ENCODE results near the gene VPS13D.
"Not testable (repeated sequence)": the region's sequence is repeated elsewhere in the genome, so short reads cannot be mapped to it uniquely, and the experiment has no call there.

VPS13D gene

GRCh38 chr1:12462586-12462985 lies 232.8 kb downstream of the VPS13D start:
- no peak for DNase-seq (ENCODE audit: low read depth in 1 of 2, low spot score in 1 of 2)

DNA sequence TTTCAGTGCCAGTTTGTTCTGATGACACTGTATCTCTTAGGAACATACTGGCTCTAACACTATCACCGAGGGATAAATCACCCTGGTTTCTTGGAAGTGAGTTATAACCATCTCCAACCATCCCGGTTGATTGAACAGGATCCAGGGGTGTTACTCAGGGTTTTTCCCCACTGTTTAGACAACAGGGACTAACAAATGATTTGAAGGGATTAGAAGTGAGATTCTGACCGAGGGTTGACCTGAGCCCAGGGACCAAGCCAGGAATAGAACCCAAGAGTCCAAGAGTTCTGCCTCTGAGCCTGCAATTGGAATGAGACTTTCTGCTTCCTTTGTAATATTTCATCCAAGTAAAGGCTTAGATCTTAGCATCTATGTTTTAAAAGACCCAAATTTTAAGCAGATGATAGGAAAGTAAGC lies 234.2 kb downstream of the VPS13D start:
- DNase-seq (ENCODE audit: low read depth in 1 of 2, low spot score in 1 of 2): no peak

GRCh38 chr1:12464598-12465056 lies 234.8 kb downstream of the VPS13D start:
- DNase-seq (ENCODE audit: low read depth in 1 of 2, low spot score in 1 of 2): no peak

GRCh38 chr1:12465126-12465525 lies 235.3 kb downstream of the VPS13D start:
- DNase-seq (ENCODE audit: low read depth in 1 of 2, low spot score in 1 of 2): no peak

GRCh38 chr1:12466816-12467215 lies 237.0 kb downstream of the VPS13D start:
- DNase-seq (ENCODE audit: low read depth in 1 of 2, low spot score in 1 of 2): no peak

DNA sequence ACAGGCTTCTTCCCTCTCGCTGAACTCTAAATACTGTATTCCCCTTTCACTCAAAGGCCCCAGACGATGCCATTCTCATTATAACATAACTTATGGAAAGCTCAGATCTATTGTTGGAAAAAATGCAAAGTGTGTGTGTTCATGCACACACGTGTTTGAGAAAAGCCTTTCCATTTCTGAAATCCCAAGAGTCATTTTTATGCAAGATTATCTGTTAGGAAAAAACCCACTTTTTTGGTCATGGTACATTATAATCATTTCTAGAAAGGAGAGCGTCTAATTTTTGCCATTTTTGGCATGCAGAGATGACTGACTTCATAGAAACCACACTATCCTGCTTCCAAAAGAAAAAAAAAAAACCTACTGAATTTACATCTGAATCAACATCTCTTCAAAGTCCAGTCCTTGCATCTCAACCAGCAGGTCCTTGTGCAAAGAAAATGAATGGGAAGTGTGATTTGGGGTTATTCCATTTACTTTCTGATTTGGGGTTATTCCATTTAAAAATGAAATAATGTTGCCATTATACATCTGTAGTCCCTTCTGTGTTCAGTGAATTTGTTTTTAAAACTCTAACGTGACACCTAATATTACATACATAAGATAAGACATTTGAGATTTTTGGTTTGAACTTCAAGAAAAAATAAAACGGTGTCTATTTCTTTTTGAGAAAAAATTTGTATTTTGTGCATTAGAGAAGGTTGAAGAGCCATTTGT lies 237.9 kb downstream of the VPS13D start:
- DNase-seq (ENCODE audit: low read depth in 1 of 2, low spot score in 1 of 2): no peak

DNA sequence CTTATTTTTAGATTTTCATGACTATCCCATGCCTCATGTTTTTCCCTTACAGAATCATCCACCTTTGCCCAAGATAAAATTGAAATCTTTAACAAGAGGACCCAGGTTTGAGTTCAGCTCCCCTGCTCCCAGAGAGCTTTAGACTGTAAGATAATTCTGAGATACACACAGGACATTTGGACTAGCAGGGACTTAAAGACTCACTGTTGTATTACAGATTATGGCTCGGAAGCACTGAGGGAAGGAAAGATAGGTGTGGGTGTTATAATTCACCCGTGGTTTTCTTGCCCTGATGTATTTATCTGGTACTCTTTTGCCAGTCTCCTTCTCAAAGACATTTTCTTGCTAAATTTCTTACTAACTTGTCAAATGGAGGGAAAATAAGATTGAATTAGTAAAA lies 238.5 kb downstream of the VPS13D start:
- DNase-seq (ENCODE audit: low read depth in 1 of 2, low spot score in 1 of 2): no peak

DNA sequence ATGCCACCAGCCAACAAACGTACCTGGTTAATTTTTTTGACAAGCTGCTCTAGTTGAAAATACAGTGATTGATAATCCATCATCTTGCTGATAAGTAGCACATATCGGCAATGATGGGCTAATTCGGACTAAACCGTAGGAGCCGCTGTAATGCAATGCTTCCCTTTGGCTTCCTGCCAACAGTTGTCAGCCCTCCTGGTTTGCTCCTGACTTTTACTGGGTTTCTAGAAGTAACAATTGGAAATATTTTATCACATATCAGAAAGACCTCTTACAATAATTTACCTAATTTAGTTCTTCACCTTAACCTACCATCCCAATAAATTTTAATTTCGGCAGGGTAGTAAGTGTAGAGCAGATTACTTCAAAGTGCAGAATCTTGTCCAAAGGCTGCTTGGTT lies 239.7 kb downstream of the VPS13D start:
- DNase-seq (ENCODE audit: low read depth in 1 of 2, low spot score in 1 of 2): no peak

DNA sequence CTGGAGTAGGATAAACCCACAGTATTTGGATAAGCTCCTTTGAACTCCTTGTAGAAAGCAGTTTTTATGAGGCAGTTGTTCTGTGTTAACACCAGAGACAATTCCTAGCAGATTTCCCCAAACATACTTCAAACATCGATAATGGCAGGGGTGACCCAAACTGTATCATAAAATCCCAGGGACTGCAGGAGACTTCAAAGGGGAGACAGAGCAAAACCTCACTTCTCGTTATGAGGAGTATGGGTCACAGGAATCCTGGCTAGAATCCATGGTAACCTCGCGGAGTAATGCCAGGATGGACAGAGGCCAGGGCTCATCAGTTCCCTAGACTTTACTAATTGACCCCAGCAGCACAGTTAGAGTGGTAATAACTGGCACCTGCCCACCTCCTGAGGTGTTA lies 240.2 kb downstream of the VPS13D start:
- no peak for DNase-seq (ENCODE audit: low read depth in 1 of 2, low spot score in 1 of 2)

GRCh38 chr1:12470916-12471315 lies 241.1 kb downstream of the VPS13D start:
- DNase-seq (ENCODE audit: low read depth in 1 of 2, low spot score in 1 of 2): not testable (repeated sequence)

DNA sequence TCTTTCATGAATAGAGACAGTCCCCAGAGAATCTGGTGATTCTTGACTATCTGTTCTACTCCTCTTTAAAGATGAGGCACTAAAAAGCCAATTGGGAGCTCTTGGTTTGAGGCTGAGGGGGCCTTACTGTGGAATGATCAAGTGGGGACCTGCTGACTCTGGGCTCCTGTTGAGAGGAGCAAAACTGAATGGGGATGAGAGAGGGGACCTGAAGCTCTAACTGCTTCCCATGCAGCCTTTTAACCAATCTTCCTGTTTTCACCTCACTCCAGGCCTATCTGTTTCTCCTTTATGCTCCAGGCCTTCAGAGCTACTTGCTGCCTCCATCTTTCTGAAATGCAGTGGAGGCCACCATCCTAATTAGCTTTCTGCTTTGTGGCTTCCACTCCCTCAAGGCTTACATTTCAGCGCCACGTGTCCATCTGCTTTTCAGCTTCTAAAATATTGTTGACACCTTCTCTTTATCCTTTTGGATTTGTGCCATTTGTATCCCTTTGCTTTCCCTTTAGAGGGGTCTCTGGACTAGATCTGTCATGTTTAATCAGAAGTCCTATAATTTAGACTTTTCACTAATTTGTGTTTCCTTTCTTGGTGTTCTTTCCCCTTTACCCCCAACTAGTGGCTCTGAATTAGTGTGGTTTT lies 242.4 kb downstream of the VPS13D start:
- no peak for DNase-seq (ENCODE audit: low read depth in 1 of 2, low spot score in 1 of 2)

GRCh38 chr1:12472798-12473551 lies 243.1 kb downstream of the VPS13D start:
- peak; percentile 28 to 52 for DNase-seq (ENCODE audit: low read depth in 1 of 2, low spot score in 1 of 2)

- DNase-seq (ENCODE audit: low read depth in 1 of 2, low spot score in 1 of 2): no peak
These were observed 243.9 kb downstream of the VPS13D start for GRCh38 chr1:12473596-12474362.

GRCh38 chr1:12475101-12475500 lies 245.3 kb downstream of the VPS13D start:
- DNase-seq (ENCODE audit: low read depth in 1 of 2, low spot score in 1 of 2): no peak

DNA sequence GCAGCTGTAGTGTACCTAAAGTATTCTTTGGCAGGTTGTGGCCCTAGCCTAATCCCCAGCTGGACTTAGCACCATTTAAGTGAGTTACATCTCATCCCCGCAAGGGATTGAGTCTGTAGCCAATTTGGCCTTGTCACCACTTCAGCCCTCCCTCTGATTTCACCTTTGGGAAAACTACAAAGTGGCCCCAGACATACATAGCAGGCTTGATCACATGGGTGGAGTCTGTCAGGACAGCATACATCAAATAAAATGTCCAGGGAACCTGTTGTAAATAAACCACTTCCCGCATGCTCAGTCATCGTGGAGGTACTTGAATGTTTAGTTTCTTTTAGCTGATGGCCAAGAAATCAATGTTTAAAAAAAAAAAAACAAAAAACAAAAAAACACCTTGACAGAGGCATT lies 245.7 kb downstream of the VPS13D start:
- no peak for DNase-seq (ENCODE audit: low read depth in 1 of 2, low spot score in 1 of 2)

DNA sequence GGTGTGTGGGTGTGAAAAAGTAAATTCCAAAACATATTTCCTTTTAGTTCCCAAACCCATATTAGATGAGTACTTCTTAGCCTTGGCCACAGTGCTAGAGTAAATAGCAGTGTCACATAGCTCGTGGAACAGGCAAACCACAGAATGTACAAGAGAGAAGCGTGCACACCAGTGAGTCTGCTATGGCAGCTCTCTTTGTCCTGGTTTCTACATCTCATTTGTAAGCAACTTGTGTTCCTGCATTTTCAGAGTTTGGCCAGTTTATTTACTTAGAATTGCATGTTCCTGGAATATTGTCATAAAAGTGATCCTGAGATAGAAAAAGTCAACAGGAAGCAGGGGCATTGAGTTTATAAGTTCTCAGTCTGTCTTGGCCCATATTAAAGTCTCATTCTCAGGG lies 246.1 kb downstream of the VPS13D start:
- no peak for DNase-seq (ENCODE audit: low read depth in 1 of 2, low spot score in 1 of 2)

DNA sequence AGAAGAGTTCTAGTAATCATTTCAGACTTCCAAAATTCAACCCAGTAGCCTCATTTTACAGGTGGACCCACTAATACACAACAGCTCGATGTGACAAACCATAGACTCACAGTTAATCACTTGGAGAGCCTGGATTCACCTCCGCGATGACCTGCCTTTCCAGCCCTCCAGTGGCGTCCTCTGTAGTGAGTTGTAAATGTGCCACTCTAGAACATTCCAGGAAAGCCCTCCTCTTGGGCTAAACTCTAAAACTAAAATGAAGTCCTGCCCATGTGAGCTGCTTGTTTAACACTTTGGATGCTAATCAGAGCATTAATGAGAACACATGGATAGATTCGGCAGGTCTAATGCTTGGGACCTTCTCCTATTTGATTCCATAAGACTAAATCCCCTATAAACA lies 247.5 kb downstream of the VPS13D start:
- no peak for DNase-seq (ENCODE audit: low read depth in 1 of 2, low spot score in 1 of 2)

- DNase-seq (ENCODE audit: low read depth in 1 of 2, low spot score in 1 of 2): no peak
These were observed 248.2 kb downstream of the VPS13D start for GRCh38 chr1:12477936-12478611.

- no peak for DNase-seq (ENCODE audit: low read depth in 1 of 2, low spot score in 1 of 2)
These were observed 248.8 kb downstream of the VPS13D start for GRCh38 chr1:12478612-12478985.

- DNase-seq (ENCODE audit: low read depth in 1 of 2, low spot score in 1 of 2): no peak
These were observed 249.5 kb downstream of the VPS13D start for GRCh38 chr1:12479311-12479710.

- no peak for DNase-seq (ENCODE audit: low read depth in 1 of 2, low spot score in 1 of 2)
These were observed 250.2 kb downstream of the VPS13D start for GRCh38 chr1:12480041-12480440.

Data from activated T-helper 1 cell treated with anti-CD3 and anti-CD28 coated beads, Interleukin-2, amount 50 U/mL, for 16 hours (primary cell).